Measurements from ENCODE around the gene BTK.

DNA sequence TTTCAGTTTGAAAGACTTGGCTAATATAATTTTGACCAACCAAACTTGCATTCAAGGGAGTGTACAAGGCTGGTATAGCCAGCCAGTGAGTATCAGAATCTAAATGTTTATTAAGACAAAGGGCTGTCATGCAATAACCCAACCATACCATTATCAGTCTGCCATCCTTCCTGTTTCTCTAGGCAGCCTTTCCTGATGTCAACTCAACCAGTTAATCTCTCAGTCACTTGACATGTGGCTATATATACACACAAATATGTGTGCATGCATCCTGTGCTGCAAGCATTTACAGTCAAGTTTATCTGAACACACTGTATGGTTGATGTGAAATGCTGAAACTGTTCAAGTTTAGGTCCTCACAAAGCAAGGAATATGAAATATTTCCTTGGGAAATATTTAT, 17.2 kb downstream of the BTK start:
- TF ChIP-seq EZH2 (IDR thresholded peaks at IDR 0.05), result no peak
- TF ChIP-seq, protein P1, sequence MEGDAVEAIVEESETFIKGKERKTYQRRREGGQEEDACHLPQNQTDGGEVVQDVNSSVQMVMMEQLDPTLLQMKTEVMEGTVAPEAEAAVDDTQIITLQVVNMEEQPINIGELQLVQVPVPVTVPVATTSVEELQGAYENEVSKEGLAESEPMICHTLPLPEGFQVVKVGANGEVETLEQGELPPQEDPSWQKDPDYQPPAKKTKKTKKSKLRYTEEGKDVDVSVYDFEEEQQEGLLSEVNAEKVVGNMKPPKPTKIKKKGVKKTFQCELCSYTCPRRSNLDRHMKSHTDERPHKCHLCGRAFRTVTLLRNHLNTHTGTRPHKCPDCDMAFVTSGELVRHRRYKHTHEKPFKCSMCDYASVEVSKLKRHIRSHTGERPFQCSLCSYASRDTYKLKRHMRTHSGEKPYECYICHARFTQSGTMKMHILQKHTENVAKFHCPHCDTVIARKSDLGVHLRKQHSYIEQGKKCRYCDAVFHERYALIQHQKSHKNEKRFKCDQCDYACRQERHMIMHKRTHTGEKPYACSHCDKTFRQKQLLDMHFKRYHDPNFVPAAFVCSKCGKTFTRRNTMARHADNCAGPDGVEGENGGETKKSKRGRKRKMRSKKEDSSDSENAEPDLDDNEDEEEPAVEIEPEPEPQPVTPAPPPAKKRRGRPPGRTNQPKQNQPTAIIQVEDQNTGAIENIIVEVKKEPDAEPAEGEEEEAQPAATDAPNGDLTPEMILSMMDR (IDR thresholded peaks at IDR 0.05 in 2 of 3, conservative IDR thresholded peaks at IDR 0.05 in 1 of 3; ENCODE audit: borderline replicate concordance in 1 of 3, insufficient read depth in 1 of 3, low read depth in 2 of 3, low read length in 2 of 3), result no peak
